GM18868 (cell line): Measurements from ENCODE around the gene FNIP2.
"Not testable (repeated sequence)": the region's sequence is repeated elsewhere in the genome, so short reads cannot be mapped to it uniquely, and the experiment has no call there.

Source experiments
- ATAC-seq: cut with Tn5 transposase; IDR thresholded peaks from one replicate; pipeline ENCODE4 v1.9.1; 2021; ENCODE audit warnings: mild to moderate bottlenecking, moderate library complexity; ENCODE audit not compliant: unreplicated experiment

Gene FNIP2

DNA sequence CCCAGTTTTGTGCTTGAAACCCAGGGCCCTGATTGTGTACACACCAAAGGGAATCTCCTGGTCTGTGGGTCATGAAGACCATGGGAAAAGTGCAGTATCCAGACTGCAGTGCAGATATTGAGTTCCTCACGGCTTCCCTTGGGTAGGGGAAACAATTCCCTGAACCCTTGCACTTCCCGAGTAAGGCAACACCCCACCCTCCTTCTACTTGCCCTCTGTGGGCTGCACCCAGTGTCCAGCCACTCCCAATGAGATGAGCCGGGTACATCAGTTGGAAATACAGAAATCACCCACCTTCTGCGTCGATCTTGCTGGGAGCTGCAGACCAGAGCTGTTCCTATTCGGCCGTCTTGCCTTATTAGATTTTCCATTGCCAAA is 134.2 kb downstream of the FNIP2 start:
- ATAC-seq: no peak

DNA sequence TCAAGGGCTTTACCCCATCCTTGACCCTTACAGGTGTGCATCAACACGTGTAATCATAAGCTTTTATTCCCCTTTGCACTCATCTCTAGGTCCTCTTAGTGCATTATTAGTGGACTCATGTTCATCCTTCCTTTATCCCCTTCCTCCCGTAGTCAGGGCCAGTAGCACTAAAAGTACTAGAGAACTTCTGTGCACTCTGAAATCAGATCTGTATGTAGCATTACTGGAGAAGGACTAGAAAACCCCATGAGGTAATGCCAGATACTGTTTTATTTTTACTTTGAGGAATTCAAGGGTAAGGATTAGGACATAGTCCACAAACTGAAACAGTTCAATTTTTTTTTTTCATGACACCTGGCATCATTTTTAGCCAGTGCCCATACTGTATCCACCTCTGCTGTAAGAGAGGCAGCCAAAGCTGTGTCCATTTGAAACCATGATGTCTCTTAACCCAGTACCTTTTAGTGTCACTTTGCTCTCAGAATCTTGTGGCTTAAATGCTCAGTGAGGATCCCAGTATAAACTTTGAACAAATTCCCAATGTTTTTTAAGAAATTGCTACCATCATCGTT is 134.7 kb downstream of the FNIP2 start:
- ATAC-seq: no peak

DNA sequence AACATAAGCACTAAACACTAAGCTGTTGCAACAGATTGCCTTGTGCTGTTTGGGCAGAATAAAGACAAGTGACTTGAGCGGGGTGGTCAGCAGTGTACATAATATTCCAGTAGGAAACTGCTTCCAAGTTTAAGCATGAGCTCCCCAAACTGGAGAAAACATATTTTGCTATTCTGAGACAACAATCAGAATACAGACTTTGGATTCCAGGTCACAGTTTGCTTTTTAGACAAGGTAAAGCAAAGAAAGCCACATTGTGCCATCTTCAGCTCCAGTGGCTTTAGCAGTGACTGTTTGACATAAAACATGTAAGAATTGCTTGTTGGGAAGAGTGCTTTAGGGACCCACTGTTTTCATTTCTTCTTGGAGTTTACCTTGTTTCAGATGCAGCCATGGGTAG is 136.0 kb downstream of the FNIP2 start:
- no peak for ATAC-seq

DNA sequence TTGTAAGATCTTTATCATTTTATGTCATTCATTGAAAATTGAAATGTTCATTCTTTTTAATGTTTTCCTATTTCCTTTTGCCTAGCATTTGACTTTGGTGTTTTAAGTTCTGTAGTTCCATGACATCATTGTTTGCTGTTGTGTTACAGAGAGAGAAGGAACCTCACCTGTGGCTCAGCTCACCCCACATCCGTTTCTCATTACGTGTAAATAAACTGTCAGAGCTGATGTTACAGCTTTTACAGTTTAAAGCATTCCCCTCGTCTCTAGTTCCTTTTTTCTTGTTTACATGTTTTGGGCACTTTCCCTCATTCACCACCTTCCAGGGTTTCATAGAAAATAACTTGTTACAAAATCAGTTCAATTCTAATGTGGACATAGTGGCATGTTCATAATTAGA is 137.2 kb downstream of the FNIP2 start:
- peak; percentile 82 for ATAC-seq

DNA sequence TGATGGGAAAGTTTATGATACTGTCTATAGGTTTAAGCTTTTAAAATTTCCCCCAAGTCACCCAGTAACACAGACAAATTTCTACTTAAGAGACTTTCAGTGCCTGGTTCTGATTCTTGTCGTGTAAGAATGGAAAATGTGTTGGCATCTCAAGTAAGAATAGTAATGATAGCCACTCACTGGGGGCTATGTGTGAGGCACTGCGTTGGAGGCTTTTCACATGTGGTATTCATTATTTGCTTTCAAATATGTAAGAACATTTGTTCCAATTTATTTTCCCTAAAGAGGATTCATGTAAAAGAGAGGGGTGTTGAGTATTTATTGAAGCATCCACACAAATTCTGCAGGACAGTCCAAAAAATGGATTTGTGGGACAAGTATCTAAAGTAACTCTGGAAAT is 143.6 kb downstream of the FNIP2 start:
- no peak for ATAC-seq

- ATAC-seq: no peak
These were observed 144.0 kb downstream of the FNIP2 start for GRCh38 chr4:158912806-158913205.

DNA sequence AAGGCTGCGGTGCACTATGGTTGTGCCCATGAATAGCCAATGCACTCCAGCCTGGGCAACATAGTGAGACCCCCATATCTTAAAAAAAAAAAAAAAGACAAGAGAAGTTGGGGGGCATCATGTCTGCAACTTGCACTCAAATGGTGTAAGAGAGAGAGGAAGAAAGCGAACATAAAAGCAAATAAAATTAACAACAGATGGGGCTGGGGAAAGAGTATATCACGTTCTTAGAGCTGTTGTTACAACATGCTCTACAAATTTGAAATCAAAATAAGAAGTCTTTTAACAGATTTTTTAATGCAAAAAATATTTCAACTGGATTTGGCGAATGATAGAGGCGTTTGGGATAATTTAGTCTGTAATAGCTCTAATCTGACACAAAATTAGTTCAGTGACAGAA is 144.9 kb downstream of the FNIP2 start:
- no peak for ATAC-seq

- ATAC-seq: no peak
These were observed 145.4 kb downstream of the FNIP2 start for GRCh38 chr4:158914218-158914617.

GRCh38 chr4:158915683-158916241 is 146.9 kb downstream of the FNIP2 start:
- ATAC-seq: no peak

- not testable (repeated sequence) for ATAC-seq
These were observed 151.7 kb downstream of the FNIP2 start for GRCh38 chr4:158920452-158920996.

GRCh38 chr4:158927774-158928173 is 158.9 kb downstream of the FNIP2 start:
- ATAC-seq: not testable (repeated sequence)

DNA sequence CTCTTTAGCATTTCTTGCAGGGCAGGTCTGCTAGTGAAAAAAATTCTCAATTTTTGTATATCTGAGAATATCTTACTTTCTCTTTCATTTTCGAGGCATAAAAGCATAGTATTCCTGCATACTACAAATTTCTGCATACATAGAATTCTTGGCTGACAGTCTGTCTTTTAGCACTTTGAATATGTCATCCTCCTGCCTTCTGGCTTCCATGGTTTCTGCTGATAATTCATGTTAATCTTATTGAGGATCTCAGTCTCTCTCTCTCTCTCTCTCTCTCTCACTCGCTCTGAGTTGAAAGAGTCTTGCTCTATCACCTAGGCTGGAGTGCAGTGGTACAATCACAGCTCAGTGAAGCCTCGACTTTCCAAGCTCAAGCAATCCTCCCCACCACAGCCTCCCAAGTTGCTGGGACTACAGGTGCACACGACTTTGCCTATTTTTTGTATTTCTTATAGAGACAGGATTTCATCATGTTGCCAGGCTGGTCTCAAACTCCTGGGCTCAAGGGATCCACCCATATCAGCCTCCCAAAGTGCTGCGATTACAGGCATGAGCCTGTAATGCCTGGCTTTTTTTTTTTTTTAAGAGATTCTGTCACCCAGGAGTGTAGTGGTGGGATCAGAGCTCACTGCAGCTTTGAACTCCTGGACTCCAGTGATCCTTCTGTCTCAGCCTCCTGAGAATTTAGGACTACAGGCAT is 161.3 kb downstream of the FNIP2 start:
- ATAC-seq: no peak

DNA sequence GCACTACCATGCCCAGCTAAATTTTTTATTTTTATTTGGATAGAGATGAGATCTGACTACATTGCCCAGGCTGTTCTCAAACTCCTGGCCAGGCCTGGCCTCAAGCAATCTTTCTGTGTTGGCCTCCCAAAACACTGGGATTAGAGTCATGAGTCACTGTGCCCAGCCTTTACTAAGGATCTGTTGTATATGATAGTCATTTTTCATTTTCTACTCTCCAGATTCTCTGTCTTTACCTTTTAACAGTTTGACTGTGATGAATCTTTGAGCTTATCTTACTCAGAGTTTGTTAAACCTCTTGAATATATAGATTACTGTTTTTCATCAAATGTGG is 161.8 kb downstream of the FNIP2 start:
- ATAC-seq: no peak

- ATAC-seq: no peak
These were observed 164.4 kb downstream of the FNIP2 start for GRCh38 chr4:158933236-158933635.

DNA sequence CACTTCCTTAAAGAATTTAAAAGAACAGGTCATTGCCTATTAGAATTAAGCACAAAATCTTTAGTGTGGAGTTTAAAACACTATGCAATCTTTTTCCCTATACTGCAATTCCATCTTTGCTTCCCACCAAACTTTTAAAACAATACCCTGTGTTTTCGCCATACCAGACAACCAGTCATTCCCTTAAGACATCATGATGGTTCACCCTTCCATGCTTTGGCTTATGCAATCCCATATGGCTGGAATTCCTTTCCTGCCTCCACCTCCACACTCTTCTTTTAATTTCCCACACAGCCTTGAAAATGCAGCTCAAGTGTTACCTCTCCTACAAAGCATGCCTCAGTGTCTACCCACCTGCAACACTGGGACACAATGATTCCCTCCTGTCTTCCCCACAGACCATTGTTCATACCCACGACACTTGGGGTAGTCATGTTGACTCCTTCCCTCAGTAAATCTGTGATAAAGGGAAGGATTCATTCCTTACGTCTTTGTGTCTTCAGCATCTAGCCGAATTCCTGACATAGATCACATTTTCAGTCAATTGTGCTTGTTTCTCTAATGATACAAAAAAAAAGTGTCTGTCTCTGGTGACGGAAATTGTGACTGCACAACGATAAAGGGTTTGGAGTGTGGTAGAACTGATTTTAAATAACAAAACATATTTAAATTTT is 166.3 kb downstream of the FNIP2 start:
- no peak for ATAC-seq

DNA sequence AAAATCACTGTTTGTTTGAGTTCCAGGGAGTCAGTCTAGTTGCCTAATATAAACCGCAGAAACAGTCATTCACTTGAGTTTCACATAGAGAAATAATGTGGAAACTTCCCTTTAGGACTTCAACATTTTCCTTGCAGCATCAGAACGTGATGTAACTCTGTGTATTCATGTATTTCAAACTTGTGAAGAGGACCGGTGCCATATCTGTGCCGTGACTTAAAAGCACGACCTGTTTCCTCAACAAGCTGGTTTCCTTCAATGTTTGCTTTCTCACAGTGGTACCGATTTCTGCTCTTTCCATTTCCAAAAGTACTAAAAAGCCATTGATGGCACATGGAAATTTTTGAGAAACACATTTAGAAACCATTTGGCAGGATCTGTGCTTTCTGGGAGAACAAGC is 167.4 kb downstream of the FNIP2 start:
- ATAC-seq: no peak

DNA sequence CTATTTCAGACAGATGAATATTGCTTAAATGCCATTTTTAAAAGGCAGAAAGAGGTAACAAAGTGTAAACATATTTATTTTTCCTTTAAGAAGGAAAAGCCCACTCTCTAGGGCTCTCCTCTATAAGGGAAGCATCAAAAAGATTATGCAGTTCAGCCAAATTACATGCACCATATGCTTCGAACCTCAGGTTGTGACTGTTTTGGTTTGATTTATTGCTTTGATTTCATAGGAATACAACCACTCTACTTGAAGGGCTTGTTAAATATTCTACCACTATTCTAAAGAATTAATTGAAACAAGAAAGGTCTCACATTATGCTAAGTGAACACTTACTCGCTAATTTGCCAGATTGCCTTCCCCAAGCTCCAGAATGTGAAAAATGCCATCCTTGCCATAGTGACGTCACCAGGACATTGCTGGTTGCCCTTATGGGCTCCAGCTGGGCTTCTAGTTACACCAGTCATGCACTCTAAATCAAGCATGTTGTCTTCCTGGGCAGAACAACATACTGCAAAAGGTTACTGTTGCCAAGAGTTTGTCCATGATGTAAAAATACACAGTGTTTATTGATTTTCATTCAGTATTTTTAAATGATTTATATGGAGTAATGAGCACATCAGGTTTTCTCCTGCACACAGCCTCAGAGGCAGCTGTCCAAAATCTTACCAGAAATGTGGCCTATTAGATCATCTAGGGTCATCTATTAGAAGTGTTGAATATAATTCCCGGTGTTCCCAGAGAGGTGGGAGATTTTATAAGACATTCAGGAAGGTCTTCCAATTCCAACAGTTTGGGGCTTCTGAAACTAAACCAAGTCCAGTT is 169.6 kb downstream of the FNIP2 start:
- ATAC-seq: no peak

- ATAC-seq: no peak
These were observed 171.4 kb downstream of the FNIP2 start for GRCh38 chr4:158940271-158940670.

DNA sequence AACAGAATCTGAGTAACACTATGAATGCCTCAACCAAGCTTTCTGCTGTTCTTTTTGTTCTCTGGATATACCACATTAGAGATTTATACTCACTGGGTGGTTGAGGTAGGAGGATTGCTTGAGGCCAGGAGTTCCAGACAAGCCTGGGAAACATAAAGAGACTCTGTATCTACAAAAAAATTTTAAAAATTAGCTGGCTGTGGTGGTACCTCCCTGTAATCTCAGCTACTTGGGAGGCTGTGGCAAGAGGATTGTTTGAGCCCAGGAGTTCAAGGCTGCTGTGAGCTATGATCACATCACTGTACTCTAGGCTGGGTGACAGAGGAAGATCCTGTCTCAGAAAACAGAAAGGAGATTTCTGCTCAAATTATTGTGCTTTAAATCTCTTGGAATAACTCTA is 172.5 kb downstream of the FNIP2 start:
- no peak for ATAC-seq

GRCh38 chr4:158941895-158942294 is 173.1 kb downstream of the FNIP2 start:
- ATAC-seq: no peak

- no peak for ATAC-seq
These were observed 176.8 kb downstream of the FNIP2 start for GRCh38 chr4:158945529-158946108.
